H54 (cell line): ENCODE results near the gene RNF32.
"Not testable (repeated sequence)": the region's sequence is repeated elsewhere in the genome, so short reads cannot be mapped to it uniquely, and the experiment has no call there.

Experiments
- DNase-seq: peaks from one replicate; pipeline ENCODE4 v3.0.0; 2011; ENCODE audit warnings: low spot score, mixed read lengths; ENCODE audit not compliant: insufficient read length
- FAIRE-seq: peaks from 3 replicates; lab custom pipeline; 2011; peaks lifted over from hg19 to GRCh38; lab: Jason Lieb, UNC
- POLR2A ChIP-seq: IDR thresholded peaks from 2 replicates; pipeline ENCODE4 v1.6.1; 2011; ENCODE audit warnings: low read depth, mild to moderate bottlenecking, low read length

Gene RNF32

GRCh38 chr7:156620291-156620675, 20.3 kb upstream of the RNF32 start:
- TF ChIP-seq POLR2A = no peak
- no peak for FAIRE-seq

GRCh38 chr7:156621652-156622051, 18.9 kb upstream of the RNF32 start:
- FAIRE-seq = no peak
- no peak for DNase-seq

More at GRCh38 chr7:156620291-156620675, 20.3 kb upstream of the RNF32 start:
- no peak for DNase-seq

DNA sequence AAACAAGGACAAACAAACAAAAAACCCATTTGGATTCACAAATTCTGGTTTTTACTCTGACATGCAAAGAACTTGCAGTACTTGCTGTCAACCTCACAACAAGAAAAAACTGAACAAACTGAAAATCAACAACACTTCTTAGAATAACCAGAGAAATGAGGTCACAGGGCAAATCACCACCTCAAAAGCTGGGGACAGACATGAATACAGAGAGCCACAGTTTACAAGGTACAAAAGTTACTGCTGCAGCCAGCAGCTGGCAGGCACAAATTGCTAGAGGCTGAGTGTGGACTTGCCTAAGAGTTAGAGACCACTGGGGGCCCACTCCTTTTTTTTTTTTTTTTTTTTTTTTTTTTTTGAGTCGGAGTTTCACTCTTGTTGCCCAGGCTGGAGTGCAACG, 15.0 kb upstream of the RNF32 start:
- DNase-seq = no peak
- no peak for FAIRE-seq
- TF ChIP-seq POLR2A = no peak

More at GRCh38 chr7:156621652-156622051, 18.9 kb upstream of the RNF32 start:
- no peak for TF ChIP-seq POLR2A

DNA sequence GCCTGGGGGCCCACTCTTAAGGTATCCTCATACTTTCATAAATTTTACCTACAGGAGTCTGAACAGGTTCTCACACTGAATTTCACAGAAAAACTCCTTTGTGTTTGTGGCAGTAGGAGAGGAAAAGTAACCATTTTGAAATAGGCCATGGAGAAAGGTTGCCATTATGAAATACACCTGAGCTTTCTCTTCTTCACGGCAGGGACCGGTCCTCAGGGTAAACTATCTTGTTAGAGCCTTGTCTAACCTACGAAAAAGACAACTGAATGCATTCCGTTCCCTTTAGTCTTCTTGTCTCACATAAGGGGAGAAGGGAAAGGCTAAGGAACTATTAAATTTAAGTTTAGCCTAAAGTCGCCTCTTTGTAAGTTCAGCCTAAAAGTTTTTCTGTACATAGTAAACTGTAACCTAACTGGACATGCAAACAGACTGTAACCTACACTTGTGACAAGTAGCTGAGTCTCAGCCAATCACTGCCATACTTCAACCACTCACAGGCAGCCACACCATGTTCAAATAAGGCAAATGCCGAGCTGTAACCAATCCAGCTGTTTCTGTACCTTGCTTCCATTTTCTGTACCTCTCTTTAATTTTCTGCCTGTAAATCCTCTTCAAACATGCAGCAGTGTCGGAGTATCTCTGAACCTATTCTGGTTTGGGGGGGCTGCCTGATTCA, 14.2 kb upstream of the RNF32 start:
- TF ChIP-seq POLR2A = no peak
- no peak for DNase-seq
- FAIRE-seq = no peak

DNA sequence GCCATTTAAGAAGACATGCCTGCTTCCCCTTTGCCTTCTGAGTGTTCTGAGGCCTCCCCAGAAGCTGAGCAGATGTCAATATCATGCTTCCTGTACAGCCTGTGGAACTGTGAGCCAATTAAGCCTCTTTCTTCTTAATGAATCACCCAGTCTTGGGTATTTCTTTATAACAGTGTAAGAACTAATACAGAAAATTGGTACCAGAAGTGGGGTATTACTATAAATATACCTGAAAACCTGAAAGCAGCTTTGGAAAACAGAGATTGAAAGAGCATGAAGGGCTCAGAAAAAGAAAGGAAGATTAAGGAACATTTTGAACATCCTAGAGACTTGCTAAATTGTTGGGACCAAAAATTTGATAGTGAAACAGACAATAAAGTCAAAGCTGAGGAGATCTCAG, 12.0 kb upstream of the RNF32 start:
- FAIRE-seq = no peak
- DNase-seq = no peak
- TF ChIP-seq POLR2A = no peak

- FAIRE-seq (no peak), DNase-seq (no peak)
- TF ChIP-seq POLR2A = no peak
Observed at GRCh38 chr7:156629873-156630272, 10.7 kb upstream of the RNF32 start.

- FAIRE-seq (no peak), DNase-seq (no peak)
- TF ChIP-seq POLR2A = no peak
Observed at GRCh38 chr7:156634117-156634516, 6.5 kb upstream of the RNF32 start.

DNA sequence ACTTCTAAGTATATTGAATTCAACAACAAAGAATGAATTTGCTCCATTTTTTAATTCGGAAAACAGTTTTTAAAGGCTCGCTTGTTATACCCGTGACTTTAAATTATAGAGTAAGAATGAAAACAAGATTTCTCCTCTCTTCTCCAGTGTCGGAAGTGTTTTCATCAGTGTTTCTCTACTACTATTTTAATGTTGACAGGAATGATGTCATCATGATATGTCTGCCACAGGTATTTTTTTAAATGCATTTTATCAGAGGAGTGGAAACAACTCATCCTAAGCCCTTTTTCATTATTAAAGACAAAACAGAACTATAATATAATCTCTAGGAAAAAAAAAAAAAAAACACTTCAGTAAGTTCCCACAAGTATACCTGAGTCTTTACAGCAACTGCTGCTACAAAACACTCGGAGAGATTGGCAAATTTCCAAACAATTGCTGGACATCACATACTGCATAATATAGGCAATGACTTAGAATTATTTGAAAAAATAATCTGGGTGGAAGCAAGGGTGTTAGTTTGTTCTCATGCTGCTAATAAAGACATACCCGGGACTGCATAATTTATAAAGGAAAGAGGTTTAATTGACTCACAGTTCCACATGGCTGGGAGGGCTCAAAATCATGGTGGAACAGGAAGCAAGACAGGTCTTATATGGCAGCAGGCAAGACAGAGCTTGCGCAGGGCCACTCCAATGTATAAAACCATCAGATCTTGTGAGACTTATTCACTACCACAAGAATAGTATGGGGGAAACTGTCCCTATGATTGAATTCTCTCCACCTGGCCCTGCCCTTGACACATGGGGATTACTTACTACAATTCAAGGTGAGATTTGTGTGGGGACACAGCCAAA, 4.8 kb upstream of the RNF32 start:
- no peak for TF ChIP-seq POLR2A
- FAIRE-seq (no peak), DNase-seq (no peak)

GRCh38 chr7:156637093-156637492, 3.5 kb upstream of the RNF32 start:
- DNase-seq, FAIRE-seq: not testable (repeated sequence)

DNA sequence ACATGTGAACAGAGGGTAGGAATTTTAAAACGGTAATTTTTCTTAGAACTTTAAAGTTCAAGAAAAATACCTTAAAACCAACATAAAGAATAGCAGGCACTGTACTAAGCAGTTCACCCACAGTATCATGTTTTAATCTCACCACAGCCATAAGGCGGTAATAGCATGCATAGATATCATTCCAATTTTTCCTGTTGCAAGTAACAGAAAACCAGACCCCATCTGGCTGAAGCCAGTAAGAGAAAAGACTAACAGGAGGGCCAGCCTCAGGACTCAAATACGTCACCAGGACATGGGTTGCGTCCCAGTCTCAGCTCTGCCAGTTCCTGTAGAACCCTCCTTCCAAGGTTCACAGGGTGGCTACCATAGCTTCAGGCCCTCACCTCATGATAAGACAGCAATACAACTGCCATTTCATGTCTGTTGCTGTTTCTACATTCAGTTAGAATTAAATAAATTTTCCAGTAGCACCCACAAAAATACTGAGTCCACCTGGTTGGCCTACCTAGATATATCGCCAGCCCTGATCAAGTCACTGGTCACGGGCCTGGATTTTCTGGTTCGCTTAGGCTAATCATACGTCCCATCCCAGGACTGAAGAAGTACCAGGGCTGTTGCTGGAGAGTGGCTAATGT, 2.0 kb upstream of the RNF32 start:
- FAIRE-seq = no peak

DNA sequence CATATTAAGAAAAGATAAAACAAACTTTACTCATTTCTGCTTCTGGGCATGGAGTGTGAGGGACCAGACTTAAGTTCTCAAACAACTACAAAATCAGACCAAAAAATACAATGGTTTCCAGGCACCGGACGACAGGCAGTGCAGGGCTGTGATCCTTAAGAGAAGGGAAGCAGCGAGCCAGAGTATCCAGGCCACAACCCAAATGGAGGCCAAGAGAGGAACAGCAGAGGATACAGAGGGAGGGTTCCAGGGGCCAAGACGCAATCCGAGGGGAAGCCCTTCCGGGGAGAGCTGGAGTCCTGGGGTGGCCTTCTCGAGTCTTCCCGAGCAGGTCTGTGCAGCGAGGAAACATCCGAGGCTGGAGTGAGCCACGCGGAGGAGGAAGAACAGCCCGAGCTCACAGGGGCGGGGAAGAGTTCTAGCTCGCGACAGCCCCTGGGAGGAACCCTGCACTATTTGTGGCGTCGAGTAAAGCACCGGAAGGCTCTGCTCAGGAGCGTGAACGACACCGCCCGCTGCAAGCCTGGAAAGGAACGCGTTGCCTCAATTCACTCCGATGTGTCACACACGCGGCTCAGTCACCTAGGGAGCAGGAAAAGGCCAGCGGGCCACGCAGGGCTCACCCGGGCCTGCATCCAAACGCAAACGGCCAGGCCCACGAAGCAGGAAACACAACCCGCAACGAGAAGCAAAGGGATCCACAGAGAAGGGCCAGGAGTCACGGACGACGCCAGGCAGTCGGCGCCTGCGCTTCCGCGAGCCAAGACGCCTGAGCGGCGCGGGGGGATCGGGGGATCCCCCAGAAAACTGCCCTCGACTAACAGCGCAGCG, 933 bp upstream of the RNF32 start:
- DNase-seq (no peak), FAIRE-seq (no peak)
- peak; percentile 10; the same call in 1 of the 2 replicates for TF ChIP-seq POLR2A

More for the DNA sequence above, 2.0 kb upstream of the RNF32 start:
- no peak for DNase-seq
- TF ChIP-seq POLR2A = no peak

GRCh38 chr7:156640949-156641485, 443 bp downstream of the RNF32 start:
- DNase-seq = no peak
- TF ChIP-seq POLR2A = no peak
- no peak for FAIRE-seq
